ACC112 (cell line): ENCODE data around the gene USHBP1.

Source experiments
- H2AFZ ChIP-seq: fragments of 200-600 bp; sonication (generic); one replicate; pipeline ENCODE4 v1.6.0; 2017; ENCODE audit warnings: antibody characterized with exemption, low read length; ENCODE audit not compliant: unreplicated experiment
- H3K27ac ChIP-seq: fragments of 200-600 bp; sonication (generic); 2 replicates; pipeline ENCODE4 v1.5.1; 2014; ENCODE audit warnings: low read depth, mild to moderate bottlenecking, antibody characterized with exemption, low read length, moderate library complexity
- H3K27me3 ChIP-seq: fragments of 200-600 bp; sonication (generic); 2 replicates; pipeline ENCODE4 v1.6.1; 2014; ENCODE audit warnings: mild to moderate bottlenecking, antibody characterized with exemption, low read length, moderate library complexity, mixed read lengths; ENCODE audit not compliant: insufficient read depth
- H3K36me3 ChIP-seq: fragments of 200-600 bp; sonication (generic); 2 replicates; pipeline ENCODE4 v1.6.1; 2016; ENCODE audit warnings: mild to moderate bottlenecking, antibody characterized with exemption, low read length, moderate library complexity, mixed read lengths; ENCODE audit not compliant: insufficient read depth
- H3K4me1 ChIP-seq: fragments of 200-600 bp; sonication (generic); one replicate; pipeline ENCODE4 v1.6.1; 2016; ENCODE audit warnings: low read length, mixed read lengths; ENCODE audit not compliant: insufficient read depth, unreplicated experiment, control insufficient read depth
- H3K4me3 ChIP-seq: fragments of 200-600 bp; sonication (generic); 2 replicates; pipeline ENCODE4 v1.5.1; 2014; ENCODE audit warnings: mild to moderate bottlenecking, low read depth, low read length
- H3K79me2 ChIP-seq: fragments of 200-600 bp; sonication (generic); one replicate; pipeline ENCODE4 v1.6.0; 2016; ENCODE audit warnings: low read length; ENCODE audit not compliant: control insufficient read depth, unreplicated experiment, insufficient read depth

Gene USHBP1

DNA sequence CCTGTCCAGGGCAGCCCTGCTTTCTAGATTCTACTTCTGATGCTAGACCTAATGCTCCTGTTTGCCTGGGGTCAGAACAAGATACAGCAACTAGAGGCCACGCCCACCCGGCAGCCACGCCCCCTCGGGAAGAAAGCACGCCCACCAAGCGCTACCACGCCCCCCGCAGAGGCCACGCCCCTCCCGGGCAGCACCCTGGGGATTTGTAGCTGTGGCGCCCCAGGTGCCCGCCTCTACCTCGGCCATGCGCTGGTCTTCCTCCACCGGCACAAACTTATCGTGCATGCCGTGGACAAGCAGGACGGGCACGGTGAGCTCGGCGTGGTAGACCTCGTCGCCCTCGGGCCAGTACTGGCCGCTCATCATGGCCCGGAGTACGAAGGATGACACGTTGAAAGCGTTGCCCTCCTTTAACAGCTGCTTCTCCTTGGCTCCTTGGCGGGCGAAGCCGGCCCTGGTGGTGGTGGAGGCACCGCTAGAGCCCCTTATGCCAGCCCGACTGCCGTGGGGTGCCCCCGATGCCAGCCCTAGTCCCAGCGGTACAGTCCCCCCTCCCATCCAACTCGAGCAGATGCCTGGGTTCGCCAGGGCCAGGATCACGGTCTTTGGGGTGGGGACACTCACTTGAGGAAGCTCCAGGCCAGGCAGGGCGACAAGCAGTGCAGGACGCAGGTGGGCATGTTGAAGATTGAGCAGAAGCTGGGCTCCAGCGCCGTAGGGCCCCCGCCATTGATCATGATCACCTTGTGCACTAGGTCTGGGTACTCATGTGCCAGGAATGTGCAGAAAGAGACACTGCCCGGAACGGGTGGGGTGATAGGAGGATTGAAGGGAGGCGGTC lies 29.7 kb upstream of the USHBP1 start:
- H3K4me1 ChIP-seq: no peaks in the 10 kb centered on the region
- H3K36me3 ChIP-seq: peaks cover 4% of the 10 kb centered on the region; the same call in 1 of the 2 replicates
- no peak overlapping the region for H3K4me3 ChIP-seq
- no peaks in the 10 kb centered on the region for H3K27me3 ChIP-seq
- no peak overlapping the region for H3K27ac ChIP-seq
- H2AFZ ChIP-seq: no peak overlapping the region
- H3K79me2 ChIP-seq: no peaks in the 10 kb centered on the region

DNA sequence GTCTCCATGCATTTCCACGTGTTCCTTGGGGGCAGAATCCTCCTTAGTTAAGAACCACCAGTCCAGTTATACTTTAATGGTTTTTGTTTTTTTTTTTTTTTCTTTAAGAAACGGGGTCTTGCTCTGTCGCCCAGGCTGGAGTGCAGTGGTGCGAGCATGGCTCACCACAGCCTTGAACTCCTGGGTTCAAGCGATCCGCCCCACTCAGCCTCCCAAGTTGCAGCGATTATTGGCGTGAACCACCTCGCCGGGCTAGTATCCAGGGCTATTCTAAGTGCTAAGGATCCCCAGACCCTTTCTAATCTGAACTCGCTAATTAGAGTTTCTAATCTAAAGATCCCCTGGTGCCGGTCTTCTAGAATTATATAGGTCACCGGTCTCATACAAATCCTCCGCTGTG lies 29.1 kb upstream of the USHBP1 start:
- no peaks in the 10 kb centered on the region for H3K4me1 ChIP-seq
- H3K36me3 ChIP-seq: peaks cover 4% of the 10 kb centered on the region; the same call in 1 of the 2 replicates
- H3K4me3 ChIP-seq: no peak overlapping the region
- H2AFZ ChIP-seq: no peak overlapping the region
- H3K27ac ChIP-seq: no peak overlapping the region
- no peaks in the 10 kb centered on the region for H3K79me2 ChIP-seq
- H3K27me3 ChIP-seq: no peaks in the 10 kb centered on the region

GRCh38 chr19:17292301-17293074 lies 27.9 kb upstream of the USHBP1 start:
- H3K27me3 ChIP-seq: no peaks in the 10 kb centered on the region
- H3K27ac ChIP-seq: no peak overlapping the region
- H2AFZ ChIP-seq: peak overlapping the region; percentile 91
- no peaks in the 10 kb centered on the region for H3K79me2 ChIP-seq
- no peaks in the 10 kb centered on the region for H3K4me1 ChIP-seq
- peak overlapping the region; percentile 81 for H3K4me3 ChIP-seq
- H3K36me3 ChIP-seq: peaks cover 4% of the 10 kb centered on the region; the same call in 1 of the 2 replicates

DNA sequence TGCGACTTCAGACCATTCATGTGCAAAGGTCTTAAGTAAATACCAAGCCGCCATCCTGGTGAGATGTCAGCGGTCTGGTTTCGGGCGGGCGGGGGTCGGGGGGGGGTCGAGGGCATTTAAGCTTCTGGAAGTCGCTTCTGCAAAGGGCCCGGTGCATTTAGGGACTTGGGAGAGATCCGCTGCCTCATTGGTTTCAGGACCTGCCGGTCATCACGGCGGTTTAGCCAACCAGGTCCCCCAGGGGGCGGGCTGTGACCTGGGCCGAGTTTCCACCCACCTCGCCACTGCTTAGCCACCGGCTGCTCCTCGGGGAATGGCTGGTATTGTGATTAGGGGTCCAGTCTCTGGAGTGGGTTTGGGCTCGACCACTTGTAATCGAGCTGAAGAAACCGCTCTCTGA lies 24.9 kb upstream of the USHBP1 start:
- Histone ChIP-seq H3K36me3 (peaks cover 4% of the 10 kb centered on the region; the same call in 1 of the 2 replicates), H2AFZ (no peak overlapping the region), H3K4me3 (no peak overlapping the region)

GRCh38 chr19:17286752-17287151 lies 22.2 kb upstream of the USHBP1 start:
- H3K27me3 ChIP-seq: no peaks in the 10 kb centered on the region
- H3K4me3 ChIP-seq: no peak overlapping the region
- no peaks in the 10 kb centered on the region for H3K36me3 ChIP-seq
- no peak overlapping the region for H3K27ac ChIP-seq
- H3K4me1 ChIP-seq: no peaks in the 10 kb centered on the region
- H3K79me2 ChIP-seq: no peaks in the 10 kb centered on the region
- no peak overlapping the region for H2AFZ ChIP-seq

More for the DNA sequence above, 24.9 kb upstream of the USHBP1 start:
- no peaks in the 10 kb centered on the region for H3K4me1 ChIP-seq
- H3K27me3 ChIP-seq: no peaks in the 10 kb centered on the region
- H3K27ac ChIP-seq: no peak overlapping the region
- no peaks in the 10 kb centered on the region for H3K79me2 ChIP-seq

DNA sequence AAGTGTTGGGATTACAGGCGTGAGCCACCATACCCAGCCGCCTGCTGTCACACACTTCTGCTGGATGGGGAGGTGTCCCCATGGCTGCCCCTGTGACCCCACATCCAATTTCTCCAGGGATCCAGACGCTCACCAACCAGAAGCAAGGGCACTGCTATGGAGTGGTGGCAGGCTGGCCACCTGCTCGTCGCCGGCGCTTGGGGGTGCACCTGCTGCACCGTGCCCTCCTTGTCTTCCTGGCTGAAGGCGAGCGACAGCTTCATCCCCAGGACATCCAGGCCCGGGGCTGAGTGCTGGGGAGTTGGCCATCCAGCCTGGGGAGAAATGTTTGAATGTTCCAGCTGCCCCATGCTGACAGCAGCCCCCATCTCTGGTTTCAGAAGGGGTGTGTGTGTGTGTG lies 21.7 kb upstream of the USHBP1 start:
- no peak overlapping the region for H3K27ac ChIP-seq
- no peaks in the 10 kb centered on the region for H3K36me3 ChIP-seq
- no peaks in the 10 kb centered on the region for H3K27me3 ChIP-seq
- H3K4me1 ChIP-seq: no peaks in the 10 kb centered on the region
- H3K4me3 ChIP-seq: no peak overlapping the region
- H3K79me2 ChIP-seq: no peaks in the 10 kb centered on the region
- H2AFZ ChIP-seq: no peak overlapping the region

DNA sequence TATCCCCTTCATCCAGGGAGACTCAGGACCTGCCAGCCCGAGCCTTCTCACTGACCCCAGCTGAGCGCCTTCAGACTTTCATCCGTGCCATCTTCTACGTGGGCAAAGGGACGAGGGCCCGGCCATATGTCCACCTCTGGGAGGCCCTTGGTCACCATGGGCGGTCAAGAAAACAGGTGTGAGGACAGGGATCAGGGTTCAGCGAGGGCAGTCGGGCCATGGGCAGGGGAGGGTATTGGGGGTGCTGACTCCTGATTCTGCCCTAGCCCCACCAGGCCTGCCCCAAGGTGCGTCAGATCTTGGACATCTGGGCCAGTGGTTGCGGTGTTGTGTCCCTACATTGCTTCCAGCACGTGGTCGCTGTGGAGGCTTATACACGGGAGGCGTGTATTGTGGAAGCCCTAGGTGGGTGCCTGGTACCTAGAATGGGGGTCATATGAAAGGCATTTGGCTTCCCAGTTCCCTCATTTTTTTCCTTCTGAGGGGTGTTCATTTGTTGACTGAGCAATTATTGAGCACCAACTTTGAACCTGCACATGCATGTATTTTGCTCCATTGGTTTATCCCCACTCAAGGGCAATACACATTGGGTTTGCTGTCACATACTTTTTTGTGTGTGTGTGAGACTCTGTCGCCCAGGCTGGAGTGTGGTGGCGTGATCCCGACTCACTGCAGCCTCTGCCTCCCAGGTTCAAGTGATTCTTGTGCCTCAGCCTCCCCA lies 21.0 kb upstream of the USHBP1 start:
- Histone ChIP-seq H3K4me3 (no peak overlapping the region), H3K27ac (no peak overlapping the region), H3K79me2 (no peaks in the 10 kb centered on the region), H2AFZ (no peak overlapping the region), H3K27me3 (no peaks in the 10 kb centered on the region), H3K36me3 (no peaks in the 10 kb centered on the region), H3K4me1 (no peaks in the 10 kb centered on the region)

DNA sequence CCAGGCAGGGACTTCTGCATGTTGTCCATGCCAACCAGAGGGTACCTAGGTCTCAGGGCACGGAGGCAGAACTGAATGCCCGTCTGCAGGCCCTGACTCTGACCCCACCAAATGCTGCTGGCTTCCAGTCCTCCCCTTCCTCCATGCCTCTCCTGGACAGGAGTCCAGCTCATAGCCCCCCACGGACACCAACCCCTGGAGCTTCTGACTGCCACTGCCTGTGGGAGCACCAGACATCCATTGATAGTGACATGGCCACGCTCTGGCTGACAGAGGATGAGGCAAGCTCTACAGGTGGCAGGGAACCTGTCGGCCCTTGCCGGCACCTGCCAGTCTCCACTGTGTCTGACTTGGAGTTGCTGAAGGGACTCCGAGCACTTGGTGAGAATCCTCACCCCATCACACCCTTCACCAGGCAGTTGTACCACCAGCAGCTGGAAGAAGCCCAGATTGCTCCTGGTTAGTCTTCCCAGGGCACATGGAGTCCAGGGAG lies 19.0 kb upstream of the USHBP1 start:
- Histone ChIP-seq H3K79me2 (no peaks in the 10 kb centered on the region), H3K4me3 (no peak overlapping the region), H2AFZ (no peak overlapping the region), H3K27ac (no peak overlapping the region), H3K27me3 (no peaks in the 10 kb centered on the region), H3K36me3 (no peaks in the 10 kb centered on the region), H3K4me1 (no peaks in the 10 kb centered on the region)

GRCh38 chr19:17282488-17283125 lies 18.1 kb upstream of the USHBP1 start:
- peak overlapping the region; percentile 82 for H3K4me3 ChIP-seq
- no peaks in the 10 kb centered on the region for H3K36me3 ChIP-seq
- H2AFZ ChIP-seq: peak overlapping the region; percentile 62
- no peaks in the 10 kb centered on the region for H3K79me2 ChIP-seq
- no peaks in the 10 kb centered on the region for H3K27me3 ChIP-seq
- no peaks in the 10 kb centered on the region for H3K4me1 ChIP-seq
- H3K27ac ChIP-seq: no peak overlapping the region
